ENCODE results near the gene GAB2. TPM values are rescaled to one million over a fixed set of nuclear protein-coding genes. Genes with fewer than 3 reads are reported as not detected.

GAB2 gene
- total and polyA plus RNA-seq, 8 donors, result 18.8 to 59.6 (median 19.7) TPM

DNA sequence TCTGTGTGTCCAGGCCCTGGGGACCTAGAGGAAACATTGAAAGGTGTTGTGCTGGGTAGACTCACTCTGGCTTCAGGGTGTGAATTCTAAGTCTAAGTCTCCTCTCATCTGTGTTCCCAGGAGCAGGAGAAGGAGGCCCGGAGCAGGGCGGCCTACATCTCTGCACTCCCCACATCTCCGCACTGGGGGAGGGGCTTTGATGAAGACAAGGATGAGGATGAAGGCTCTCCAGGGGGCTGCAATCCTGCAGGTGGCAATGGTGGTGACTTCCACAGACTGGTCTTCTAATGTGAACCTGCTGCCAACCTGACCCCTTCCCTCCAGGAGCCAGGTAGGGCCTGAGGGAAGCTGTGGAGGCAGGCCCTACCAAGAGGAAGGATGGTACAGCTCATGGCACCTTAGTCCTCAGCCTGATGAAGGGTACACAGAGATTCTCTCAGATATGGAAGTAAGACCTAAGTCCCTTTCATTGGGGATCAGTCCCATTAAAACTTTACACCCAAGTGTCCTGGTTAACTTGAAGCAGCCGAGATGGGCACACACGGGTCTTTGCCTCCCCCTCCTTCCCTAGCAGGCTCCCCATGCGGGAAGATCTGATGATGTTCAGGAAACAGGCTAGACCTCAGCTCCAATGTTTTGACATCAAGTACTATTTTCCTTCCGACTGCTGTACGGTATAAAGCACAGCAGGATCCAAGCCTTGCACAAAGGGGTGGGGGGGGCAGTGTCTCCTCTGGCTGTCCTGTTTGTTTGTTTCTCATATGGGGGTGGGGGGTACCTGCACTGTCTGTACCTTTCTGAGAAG, 203.9 kb downstream of the GAB2 start:
- Histone ChIP-seq H3K9me3 (no peaks in the 10 kb centered on the region), H3K27me3 (no peaks in the 10 kb centered on the region), H3K36me3 (peaks cover 0 to 78% of the 10 kb centered on the region in 2 donors), H3K27ac (no peak overlapping the region), H3K4me1 (peaks cover 0 to 5% of the 10 kb centered on the region in 2 donors), H3K4me3 (no peak overlapping the region)
- intact Hi-C loops (cut with DNase I), result no loop called here
- TF ChIP-seq, protein P1, sequence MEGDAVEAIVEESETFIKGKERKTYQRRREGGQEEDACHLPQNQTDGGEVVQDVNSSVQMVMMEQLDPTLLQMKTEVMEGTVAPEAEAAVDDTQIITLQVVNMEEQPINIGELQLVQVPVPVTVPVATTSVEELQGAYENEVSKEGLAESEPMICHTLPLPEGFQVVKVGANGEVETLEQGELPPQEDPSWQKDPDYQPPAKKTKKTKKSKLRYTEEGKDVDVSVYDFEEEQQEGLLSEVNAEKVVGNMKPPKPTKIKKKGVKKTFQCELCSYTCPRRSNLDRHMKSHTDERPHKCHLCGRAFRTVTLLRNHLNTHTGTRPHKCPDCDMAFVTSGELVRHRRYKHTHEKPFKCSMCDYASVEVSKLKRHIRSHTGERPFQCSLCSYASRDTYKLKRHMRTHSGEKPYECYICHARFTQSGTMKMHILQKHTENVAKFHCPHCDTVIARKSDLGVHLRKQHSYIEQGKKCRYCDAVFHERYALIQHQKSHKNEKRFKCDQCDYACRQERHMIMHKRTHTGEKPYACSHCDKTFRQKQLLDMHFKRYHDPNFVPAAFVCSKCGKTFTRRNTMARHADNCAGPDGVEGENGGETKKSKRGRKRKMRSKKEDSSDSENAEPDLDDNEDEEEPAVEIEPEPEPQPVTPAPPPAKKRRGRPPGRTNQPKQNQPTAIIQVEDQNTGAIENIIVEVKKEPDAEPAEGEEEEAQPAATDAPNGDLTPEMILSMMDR (IDR thresholded peaks at IDR 0.05), result no peak
- ATAC-seq (no peak), DNase-seq (no peak)

DNA sequence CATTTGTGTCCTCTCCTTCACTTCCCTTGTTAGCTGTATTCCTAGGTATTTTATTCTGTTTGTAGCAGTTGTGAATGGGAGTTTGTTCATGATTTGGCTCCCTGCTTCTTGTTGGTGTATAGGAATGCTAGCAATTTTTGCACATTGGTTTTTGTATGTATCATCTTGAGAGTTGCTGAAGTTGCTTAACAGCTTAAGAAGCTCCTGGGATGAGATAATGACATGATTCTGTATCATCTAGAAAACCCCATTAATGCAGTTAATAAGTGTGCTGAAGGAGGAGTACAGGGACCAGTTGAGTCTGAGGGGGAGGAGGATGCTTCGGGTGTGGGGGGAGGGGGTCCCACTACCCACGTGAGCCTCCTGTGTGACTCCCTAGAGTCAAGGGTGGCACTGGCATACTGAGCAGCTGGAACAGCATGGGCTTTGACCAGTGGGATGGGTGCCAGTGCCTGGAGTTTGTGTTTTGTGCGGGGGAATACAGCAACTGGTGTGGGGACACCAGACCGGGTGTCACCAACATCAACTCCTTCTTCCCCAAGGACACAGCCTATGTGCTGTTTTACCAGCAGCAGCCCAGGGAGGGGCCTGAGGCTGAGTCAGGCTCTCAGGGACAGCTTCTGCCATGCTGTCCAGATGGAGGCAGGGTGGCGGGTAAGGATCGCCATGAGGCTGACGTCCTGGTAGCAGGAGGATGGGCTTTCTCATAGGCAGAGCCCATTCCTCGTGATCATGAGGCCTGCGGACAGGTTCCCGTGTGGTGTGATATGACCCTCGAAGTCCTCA, 204.8 kb downstream of the GAB2 start:
- peaks cover 0 to 71% of the 10 kb centered on the region in 2 donors for H3K36me3 ChIP-seq
- H3K27ac ChIP-seq, result no peak overlapping the region
- DNase-seq (no peak), ATAC-seq (peak; percentile 14)
- peaks cover 0 to 5% of the 10 kb centered on the region in 2 donors for H3K4me1 ChIP-seq
- intact Hi-C loops (cut with DNase I), result no loop called here
- H3K4me3 ChIP-seq, result no peak overlapping the region
- H3K27me3 ChIP-seq, result no peaks in the 10 kb centered on the region
- TF ChIP-seq, protein P1 (IDR thresholded peaks at IDR 0.05), result no peak
- no peaks in the 10 kb centered on the region for H3K9me3 ChIP-seq

DNA sequence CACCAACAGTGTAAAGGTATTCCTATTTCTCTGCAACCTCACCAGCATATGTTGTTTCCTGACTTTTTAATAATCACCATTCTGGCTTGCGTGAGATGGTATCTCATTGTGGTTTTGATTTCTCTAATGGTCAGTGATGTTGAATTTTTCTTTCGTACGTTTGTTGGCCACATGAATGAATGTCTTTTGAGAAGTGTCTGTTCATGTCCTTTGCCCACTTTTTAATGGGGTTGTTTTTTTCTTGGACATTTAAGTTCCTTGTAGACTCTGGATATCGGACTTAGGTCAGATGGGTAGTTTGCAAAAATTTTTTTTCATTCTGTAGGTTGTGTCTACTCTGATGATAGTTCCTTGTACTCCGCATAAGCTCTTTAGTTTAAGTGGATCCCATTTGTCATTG, 206.1 kb downstream of the GAB2 start:
- Histone ChIP-seq H3K27me3 (no peaks in the 10 kb centered on the region), H3K4me3 (no peak overlapping the region), H3K4me1 (peaks cover 0 to 5% of the 10 kb centered on the region in 2 donors), H3K9me3 (no peaks in the 10 kb centered on the region), H3K27ac (no peak overlapping the region), H3K36me3 (peaks cover 0 to 68% of the 10 kb centered on the region in 2 donors)
- TF ChIP-seq, protein P1 (IDR thresholded peaks at IDR 0.05), result no peak
- no peak for ATAC-seq
- no peak for DNase-seq
- intact Hi-C loops (cut with DNase I), result no loop called here

DNA sequence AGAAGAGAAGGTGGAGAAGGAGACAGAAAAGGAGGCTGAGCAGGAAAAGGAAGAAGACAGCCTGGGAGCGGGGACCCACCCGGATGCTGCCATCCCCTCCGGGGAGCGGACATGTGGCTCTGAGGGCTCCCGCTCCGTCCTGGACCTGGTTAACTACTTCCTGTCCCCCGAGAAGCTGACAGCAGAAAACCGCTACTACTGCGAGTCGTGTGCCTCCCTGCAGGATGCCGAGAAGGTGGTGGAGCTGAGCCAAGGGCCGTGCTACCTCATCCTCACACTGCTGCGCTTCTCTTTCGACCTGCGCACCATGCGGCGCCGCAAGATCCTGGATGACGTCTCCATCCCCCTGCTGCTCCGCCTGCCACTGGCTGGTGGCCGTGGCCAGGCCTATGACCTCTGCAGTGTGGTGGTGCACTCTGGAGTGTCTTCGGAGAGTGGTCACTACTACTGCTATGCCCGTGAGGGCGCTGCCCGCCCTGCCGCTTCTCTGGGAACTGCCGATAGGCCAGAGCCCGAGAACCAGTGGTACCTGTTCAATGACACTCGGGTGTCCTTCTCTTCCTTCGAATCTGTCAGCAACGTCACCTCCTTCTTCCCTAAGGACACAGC, 207.5 kb downstream of the GAB2 start:
- intact Hi-C loops (cut with DNase I), result no loop called here
- ATAC-seq, result no peak

More for the DNA sequence above, 207.5 kb downstream of the GAB2 start:
- H3K4me3 ChIP-seq, result no peak overlapping the region
- no peak overlapping the region for H3K27ac ChIP-seq
- no peaks in the 10 kb centered on the region for H3K9me3 ChIP-seq
- H3K36me3 ChIP-seq, result peaks cover 0 to 53% of the 10 kb centered on the region in 2 donors
- TF ChIP-seq, protein P1 (IDR thresholded peaks at IDR 0.05), result no peak
- peaks cover 0 to 5% of the 10 kb centered on the region in 2 donors for H3K4me1 ChIP-seq
- DNase-seq, result no peak
- H3K27me3 ChIP-seq, result no peaks in the 10 kb centered on the region

Data from left lung (tissue), 10 donors.